ENCODE measurements around the gene ANKRD13B.

- TF ChIP-seq POLR2A (IDR thresholded peaks at IDR 0.05) (no peak), CTCF (IDR thresholded peaks at IDR 0.05) (no peak)
Observed at GRCh38 chr17:29569245-29569950, 23.5 kb upstream of the ANKRD13B start.
